GM21619 (cell line): Measurements from ENCODE around the gene HOXC9.
"Not testable (repeated sequence)": the region's sequence is repeated elsewhere in the genome, so short reads cannot be mapped to it uniquely, and the experiment has no call there.

Source experiments
- ATAC-seq: cut with Tn5 transposase; IDR thresholded peaks from one replicate; pipeline ENCODE4 v1.9.1; 2021; ENCODE audit not compliant: unreplicated experiment

The HOXC9 gene

DNA sequence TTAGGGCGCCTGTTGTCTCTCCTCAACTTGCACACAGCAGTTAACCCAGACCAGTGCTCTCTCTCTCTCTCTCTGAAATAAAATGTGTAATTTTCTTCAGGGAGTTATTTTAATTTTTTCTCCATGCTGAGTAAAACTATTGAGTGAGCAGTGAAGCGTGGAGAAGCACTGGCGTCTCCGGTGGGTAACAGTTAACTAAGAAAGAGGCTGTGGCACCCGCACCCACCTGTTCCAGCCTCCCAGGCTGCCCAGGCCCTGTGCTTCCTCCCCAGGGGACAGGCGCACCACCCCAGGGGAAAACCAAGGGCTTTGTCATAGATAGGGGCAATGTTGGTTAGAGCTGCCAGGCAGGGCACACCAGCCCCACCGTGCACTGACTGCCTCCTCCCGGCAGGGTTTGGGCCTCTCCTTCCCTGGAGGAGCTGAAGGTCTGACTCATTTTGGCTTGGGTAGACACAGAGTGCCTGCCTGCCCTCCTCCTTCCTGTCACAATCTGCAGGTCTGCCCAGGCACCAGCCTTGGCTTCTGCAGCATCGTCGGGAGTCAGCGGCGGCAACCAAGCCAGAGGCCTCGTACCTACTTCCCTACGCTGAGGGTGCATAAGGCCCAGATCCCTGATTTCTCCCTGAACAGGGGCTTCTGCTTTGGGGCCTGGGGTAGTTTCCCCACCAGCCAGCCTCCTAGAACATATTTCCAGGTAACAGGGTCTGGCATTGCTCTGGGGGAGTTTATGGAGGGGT is 36.8 kb downstream of the HOXC9 start:
- no peak for ATAC-seq

DNA sequence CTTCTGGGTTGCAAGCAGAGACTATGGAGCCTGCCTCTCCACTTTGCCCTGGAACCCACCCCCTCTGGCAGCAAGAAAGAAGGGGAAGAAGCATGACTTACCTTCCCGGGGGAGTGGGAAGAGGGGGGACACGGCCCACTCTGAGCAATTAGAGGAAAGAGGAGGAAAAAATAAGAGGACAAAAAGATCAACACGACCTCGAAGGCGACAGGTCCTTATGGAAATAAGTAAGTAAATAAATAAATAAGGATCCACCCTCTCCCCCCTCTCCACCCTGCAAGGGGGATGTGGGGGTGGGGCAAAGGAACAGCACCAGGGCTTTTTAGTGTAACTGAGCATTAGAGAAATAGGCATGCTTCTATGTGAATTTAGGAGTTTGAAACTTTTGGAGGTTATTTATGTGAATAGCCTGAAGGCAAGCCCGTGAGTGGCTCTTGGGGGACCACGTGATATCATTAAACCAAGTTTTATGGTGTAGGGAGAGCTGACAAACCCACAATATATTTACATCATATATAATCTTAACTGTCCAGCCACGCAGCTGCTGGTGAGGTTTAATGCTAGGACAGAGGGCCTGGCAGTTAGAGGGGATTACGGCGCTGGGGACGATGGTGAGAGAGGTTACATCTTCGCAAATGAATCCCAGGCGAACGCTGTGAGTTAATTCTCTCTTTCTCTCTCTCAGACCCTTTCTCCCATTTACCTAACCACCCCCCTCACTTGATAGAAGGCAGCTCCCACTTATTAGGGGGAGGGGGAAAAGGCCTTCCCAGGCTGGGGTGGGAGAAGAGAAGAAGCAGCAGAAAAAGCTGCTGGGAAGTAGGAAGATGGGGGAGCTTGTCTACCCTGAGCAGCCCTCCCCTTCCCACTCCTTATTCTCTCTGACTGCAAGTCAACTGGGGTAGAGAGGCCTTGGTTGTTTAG is 37.7 kb downstream of the HOXC9 start:
- no peak for ATAC-seq

DNA sequence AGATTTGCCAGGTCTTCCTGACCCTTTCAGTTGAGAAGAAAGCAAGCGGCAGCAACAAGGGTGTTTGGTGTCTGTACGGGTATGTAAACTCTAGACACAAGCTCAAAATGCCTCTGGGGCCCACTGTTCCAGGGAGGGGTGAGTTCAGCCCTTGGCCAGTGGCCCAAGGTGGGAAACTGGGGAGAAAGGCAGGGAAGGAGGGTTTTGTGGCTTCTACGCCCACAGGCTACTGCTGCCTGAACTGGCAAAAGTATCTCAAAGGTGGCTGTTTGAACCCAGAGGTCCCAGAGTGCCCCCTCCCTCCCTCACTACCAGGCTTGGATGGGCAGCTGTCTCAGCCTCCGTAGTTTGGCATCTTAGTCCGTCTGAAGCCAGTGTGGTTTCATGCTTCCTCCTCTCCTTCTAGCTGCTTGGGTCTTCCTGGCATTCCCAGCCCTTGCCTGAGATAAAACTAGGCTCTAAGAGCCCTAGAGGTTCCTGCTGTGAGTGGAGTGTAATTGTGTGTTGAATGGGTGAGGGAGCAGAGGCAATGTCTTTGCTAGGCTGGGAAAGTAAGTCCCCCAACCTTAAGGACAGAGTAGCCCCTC is 38.4 kb downstream of the HOXC9 start:
- no peak for ATAC-seq

DNA sequence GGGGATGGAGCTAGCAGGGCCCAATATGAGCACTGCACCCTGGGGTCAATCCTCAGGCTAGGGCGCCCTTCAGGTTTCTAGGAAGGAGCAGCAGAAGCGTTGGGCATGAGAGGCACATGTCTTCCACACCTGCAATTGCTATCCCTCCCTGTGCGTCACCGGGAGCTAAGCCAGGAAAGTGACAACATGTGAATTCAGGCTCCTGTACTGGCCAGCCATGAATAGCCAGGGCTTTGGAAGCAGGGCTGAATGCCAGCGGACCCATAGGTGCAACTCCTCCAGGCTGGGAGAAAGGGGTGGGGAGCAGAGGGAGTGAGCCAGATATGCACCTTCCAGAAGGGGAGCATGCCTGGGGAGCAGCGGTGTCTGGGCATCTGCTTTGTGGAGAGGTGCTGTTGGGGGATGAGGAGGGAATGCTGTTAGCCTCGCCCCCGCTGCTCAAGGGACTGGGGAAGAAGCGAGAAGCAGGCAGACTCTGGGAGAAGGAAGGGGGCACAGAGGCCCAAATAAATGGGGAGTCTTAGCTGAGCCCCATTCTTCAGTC is 39.0 kb downstream of the HOXC9 start:
- no peak for ATAC-seq

DNA sequence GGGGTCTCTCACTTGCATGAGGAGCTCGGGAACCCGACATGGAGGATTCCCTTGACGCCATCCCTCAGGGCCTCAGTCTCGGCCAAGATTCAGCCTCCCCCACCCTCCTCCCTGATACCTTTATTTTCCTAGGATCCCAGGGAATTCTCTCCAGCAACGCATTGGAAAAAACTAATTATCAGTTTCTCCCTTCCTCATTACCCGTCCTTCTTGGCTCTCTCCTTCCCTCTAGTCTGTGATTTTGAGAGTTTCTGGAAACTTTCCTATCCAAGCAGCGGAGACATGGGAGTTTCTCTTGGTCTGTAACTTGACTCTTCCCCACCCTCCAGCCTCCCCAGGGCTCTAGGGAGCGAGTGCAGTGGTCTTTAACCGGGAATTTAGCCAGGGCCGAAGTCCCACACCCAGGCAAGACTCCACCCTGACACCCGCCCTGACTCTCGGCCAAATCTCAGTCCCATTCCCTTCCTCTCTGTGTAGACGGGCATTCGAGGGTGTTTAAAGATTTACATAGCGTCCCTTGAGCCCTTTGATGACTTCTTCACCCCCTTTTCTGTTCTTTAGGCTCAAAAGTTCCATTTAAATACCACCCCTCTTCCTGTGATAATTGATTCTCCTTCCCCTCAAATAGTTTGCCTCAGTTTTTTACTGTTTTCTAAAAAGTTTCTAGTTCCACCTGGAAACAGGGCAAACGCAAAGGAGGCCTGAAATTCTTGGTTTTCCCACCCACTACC is 39.6 kb downstream of the HOXC9 start:
- ATAC-seq: no peak

- ATAC-seq: no peak
Observed at GRCh38 chr12:54040148-54040494, 40.2 kb downstream of the HOXC9 start.

DNA sequence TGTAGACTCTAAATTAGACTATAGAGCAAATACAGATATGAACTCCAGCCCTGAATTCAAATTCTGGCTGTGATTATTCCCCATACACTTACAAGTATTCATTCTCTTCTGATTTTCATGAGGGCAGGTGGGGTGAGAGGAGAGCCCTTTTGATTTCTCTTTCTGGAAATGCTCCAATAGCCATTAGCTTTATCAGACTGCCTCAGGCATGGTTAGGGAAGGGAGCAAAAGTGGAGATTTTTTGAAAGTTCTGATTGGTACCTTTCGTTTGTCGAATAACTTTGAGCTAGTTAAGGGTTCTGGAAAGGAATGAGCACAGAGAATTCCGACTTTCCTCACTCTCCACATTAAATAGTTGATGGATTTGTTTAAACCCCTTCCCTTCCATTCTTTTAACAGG is 40.7 kb downstream of the HOXC9 start:
- ATAC-seq: no peak

GRCh38 chr12:54041097-54041690 is 41.2 kb downstream of the HOXC9 start:
- ATAC-seq: no peak

- ATAC-seq: not testable (repeated sequence)
Observed at GRCh38 chr12:54042033-54042432, 42.1 kb downstream of the HOXC9 start.

DNA sequence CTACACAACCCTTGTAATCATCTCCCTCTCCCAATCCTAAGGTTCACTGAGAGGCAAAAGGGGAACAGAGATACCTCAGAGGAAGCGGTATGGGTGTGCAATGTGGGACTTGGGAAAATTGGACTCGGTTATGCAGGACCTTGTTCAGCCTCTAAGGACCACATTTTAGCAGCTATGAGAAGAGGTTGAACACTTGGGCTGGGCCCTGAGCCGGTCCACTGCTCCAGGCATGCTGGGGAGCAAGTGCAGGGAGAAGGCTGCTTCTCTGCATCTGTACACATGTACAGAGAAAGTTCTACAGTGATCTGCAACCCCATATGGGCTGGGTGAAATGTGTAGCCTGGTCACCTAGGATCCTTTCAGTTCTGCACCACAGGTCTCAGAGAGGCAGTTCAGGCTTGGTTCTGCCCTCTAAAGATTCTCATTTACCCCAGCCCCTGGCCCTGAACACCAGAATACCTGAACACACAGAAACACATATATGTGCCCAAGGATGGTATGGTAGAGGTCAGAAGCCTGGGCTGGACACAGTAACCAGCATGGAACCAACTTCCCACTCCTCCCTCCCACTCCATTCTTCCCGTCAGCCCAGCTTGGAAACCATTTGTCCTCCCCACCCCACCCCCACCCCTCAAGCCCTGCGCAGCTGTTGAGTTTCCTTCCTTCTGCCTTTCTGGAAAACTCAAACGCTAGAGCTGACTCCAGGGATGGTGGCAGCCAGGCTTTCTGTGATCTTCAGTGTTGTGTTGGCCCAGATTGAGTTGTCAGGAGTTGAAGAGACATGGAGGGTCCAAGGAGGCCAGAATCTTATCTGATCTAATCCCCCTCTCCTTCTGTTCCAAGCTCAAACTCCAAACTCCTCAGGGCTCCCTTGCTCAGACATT is 43.3 kb downstream of the HOXC9 start:
- no peak for ATAC-seq

DNA sequence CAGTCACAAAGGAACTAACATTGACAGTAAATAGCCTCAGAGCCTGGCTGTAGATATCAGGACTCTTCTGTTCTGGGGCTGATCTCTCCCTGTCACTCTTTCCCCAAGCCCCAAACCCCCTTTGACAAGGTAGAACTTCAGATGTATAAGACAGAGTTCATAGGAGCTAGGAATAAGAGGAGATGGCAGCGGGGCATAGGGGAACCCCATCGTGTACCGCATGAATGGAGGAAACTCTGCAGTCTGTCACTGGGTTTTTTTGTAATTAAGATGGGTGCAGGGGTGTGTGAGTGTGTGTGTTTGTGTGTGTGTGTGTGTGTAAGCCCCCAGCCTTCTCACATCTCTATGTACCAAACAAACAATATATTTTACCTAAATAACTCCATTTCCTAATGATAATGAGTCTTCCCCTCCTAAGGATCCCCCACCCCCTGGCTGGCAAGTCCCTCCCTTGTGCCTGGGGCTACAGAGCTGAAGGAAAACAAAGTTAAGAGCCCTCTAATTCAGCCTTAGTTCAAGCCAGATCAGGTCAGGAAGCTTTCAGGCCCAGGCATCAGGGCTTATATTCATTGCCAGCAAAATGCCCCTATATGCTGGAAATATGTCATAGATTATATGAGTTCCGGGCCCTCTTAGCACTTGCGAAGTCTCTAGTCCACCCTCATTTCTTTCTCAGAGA is 44.6 kb downstream of the HOXC9 start:
- no peak for ATAC-seq

DNA sequence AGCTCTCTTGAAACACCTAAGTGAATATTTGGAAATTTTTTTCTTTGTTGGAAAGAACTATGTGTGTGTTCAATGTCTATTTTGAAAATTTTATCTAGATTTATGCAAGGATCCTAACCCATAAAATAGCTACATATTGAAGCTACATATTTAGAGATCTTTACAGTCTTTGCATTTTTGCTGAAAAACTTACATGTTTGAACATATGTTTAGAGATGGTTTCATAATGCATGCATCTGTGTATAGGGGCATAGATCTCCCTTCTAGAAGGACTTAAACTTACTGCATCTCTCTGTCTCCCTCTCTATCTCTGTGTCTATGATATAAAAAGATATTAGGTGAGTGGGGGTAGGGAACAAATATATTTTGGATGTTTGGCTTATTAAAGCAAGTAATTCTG is 45.4 kb downstream of the HOXC9 start:
- no peak for ATAC-seq

GRCh38 chr12:54045868-54046521 is 46.0 kb downstream of the HOXC9 start:
- ATAC-seq: no peak

DNA sequence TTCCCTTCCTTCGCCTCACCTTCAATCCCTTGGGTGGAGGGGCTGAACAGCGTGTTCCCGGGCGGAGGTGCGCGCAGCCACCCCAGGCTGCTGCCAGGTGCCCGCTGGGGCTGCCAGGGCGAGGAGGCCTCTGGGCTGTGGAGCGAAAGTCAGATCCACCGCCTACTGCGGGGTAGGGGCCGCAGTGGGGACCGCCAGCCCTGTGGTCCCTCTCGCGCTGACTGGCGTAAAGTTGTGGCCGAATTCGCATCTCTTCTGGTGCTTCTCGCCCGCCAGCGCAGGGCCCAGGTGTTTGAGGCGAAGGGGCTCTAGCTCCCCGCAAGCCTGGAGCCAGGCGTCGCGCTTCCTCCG is 46.8 kb downstream of the HOXC9 start:
- no peak for ATAC-seq

DNA sequence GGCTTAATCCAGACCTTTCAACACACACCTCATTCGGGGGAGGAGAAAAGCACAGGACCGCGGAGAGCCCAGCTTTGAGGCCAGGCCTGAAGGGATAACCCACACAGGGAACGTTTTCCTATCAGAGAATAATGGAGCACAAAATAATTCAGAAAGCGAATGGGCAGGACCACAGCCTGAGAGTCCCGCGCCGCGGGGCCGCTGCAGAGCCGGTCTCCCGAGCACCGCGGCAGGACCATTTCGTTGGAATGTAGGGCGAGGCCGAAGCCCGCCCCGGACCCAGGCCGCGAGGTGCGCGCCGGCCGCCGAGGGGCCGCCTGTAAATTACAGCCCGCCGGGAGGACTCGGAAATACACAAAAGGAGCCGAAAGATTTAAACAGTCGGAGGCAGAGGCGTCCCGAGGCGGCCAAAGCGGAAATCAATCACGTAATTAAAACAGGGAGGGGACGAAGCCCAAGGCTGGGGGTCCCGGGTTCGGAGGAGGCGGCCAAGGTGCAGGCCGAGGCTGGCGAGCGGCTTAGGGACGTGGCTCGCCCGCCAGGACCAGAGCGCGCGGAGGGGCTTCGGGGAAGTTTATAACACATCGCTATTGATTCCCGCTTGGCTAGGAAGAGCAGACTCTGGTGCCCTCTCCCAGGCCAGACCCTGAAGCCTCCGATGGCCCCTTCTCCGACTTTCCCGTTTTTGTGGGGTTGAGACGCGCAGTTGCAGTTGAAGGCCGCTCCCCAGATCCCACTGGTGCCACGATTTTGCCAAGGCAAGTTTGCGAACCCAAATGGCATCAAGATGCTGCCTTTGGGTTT is 47.4 kb downstream of the HOXC9 start:
- no peak for ATAC-seq

DNA sequence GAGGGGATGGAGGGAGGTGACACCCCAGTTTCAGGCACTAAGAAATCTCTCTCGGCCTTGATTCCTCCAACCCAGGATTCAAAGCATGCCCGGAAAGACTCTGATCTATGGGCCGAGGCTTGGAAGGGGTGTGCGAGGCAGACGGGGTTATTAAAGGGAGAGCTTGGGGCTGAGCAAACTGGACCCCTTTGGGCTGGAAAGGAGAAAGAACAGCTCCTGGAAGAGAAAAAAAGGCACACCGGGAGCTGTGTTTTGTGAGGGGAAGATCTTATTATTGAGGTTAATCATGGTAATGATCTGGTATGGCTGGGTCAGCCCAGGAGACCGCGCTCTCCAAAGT is 48.0 kb downstream of the HOXC9 start:
- no peak for ATAC-seq

GRCh38 chr12:54048406-54049093 is 48.6 kb downstream of the HOXC9 start:
- ATAC-seq: no peak
